IgD-negative memory B cell (primary cell): ENCODE measurements around the gene NRBP1. TPM values are rescaled to one million over a fixed set of nuclear protein-coding genes. Genes with fewer than 3 reads are reported as not detected.

Source experiments
- H3K27ac Mint-ChIP-seq, 3 donors: one replicate each; pipeline ENCODE4 v1.8.0; 2020 to 2022; ENCODE audit warnings: mild to moderate bottlenecking in 3 of 3, mixed read lengths in 3 of 3, moderate library complexity in 1 of 3
- H3K27me3 Mint-ChIP-seq: one replicate; pipeline ENCODE4 v1.8.0; 2021; ENCODE audit warnings: mixed read lengths
- H3K36me3 Mint-ChIP-seq: one replicate; pipeline ENCODE4 v1.8.0; 2020; ENCODE audit warnings: mild to moderate bottlenecking, mixed read lengths
- H3K4me1 Mint-ChIP-seq, 3 donors: one replicate each; pipeline ENCODE4 v1.8.0; 2020 to 2022; ENCODE audit warnings: mixed read lengths in 3 of 3, mild to moderate bottlenecking in 1 of 3
- H3K4me3 Mint-ChIP-seq, 4 donors: one replicate each; pipeline ENCODE4 v1.8.0; 2020 to 2022; ENCODE audit warnings: mild to moderate bottlenecking in 4 of 4, mixed read lengths in 4 of 4, moderate library complexity in 3 of 4
- H3K9me3 Mint-ChIP-seq, 3 donors: one replicate each; pipeline ENCODE4 v1.8.0; 2020 to 2021; ENCODE audit warnings: mixed read lengths in 3 of 3, mild to moderate bottlenecking in 1 of 3
- polyA plus RNA-seq: library from polyadenylated mRNA; unstranded; fragments of 300-500 nt; fragmentation: Illumina TruSeq; gene quantifications from one replicate; pipeline ENCODE4 v1.2.3, GENCODE V29; 2021

NRBP1 gene
- polyA plus RNA-seq, 1 donor from 2014 or later, result 69.2 TPM

GRCh38 chr2:27441958-27442919, 13.8 kb downstream of the NRBP1 start, which contains the start of gene KRTCAP3:
TSS of gene KRTCAP3 (plus strand) at chr2:27442381. CDS start at chr2:27442413, 32 bp downstream.
- H3K27me3 Mint-ChIP-seq, result no peaks in the 10 kb centered on the region
- peak within 1 kb of the TSS in 3 of 4 donors; percentile 33 to 79 (median 48) for H3K4me3 Mint-ChIP-seq
- peak within 1 kb of the TSS; percentile 38 to 93 (median 39) for H3K27ac Mint-ChIP-seq
- H3K4me1 Mint-ChIP-seq, result peaks cover 0 to 5% (median 2%) of the 10 kb centered on the region in 3 donors
- no peaks in the 10 kb centered on the region for H3K9me3 Mint-ChIP-seq
- peaks cover 3% of the 10 kb centered on the region for H3K36me3 Mint-ChIP-seq

GRCh38 chr2:27442920-27443282, 14.5 kb downstream of the NRBP1 start:
- Mint-ChIP-seq H3K4me3 (peak overlapping the region in 3 of 4 donors; percentile 33 to 55 (median 48)), H3K9me3 (no peaks in the 10 kb centered on the region), H3K27ac (peak overlapping the region in 2 of 3 donors; percentile 38 to 93), H3K27me3 (no peaks in the 10 kb centered on the region), H3K36me3 (peaks cover 3% of the 10 kb centered on the region), H3K4me1 (peaks cover 0 to 5% (median 2%) of the 10 kb centered on the region in 3 donors)

- peaks cover 3% of the 10 kb centered on the region for H3K36me3 Mint-ChIP-seq
- no peaks in the 10 kb centered on the region for H3K27me3 Mint-ChIP-seq
- peaks cover 0 to 5% (median 2%) of the 10 kb centered on the region in 3 donors for H3K4me1 Mint-ChIP-seq
- H3K4me3 Mint-ChIP-seq, result no peak overlapping the region
- no peak overlapping the region for H3K27ac Mint-ChIP-seq
- H3K9me3 Mint-ChIP-seq, result no peaks in the 10 kb centered on the region
These were observed 16.7 kb downstream of the NRBP1 start for GRCh38 chr2:27445155-27445554.

- H3K9me3 Mint-ChIP-seq, result no peaks in the 10 kb centered on the region
- peaks cover 3% of the 10 kb centered on the region for H3K36me3 Mint-ChIP-seq
- no peak overlapping the region for H3K27ac Mint-ChIP-seq
- peaks cover 0 to 5% (median 2%) of the 10 kb centered on the region in 3 donors for H3K4me1 Mint-ChIP-seq
- no peak overlapping the region for H3K4me3 Mint-ChIP-seq
- H3K27me3 Mint-ChIP-seq, result no peaks in the 10 kb centered on the region
These were observed 17.2 kb downstream of the NRBP1 start for GRCh38 chr2:27445615-27446014.

GRCh38 chr2:27446057-27446456, 17.6 kb downstream of the NRBP1 start:
- Mint-ChIP-seq H3K36me3 (peaks cover 4% of the 10 kb centered on the region), H3K4me1 (peaks cover 0 to 5% (median 2%) of the 10 kb centered on the region in 3 donors), H3K27me3 (no peaks in the 10 kb centered on the region), H3K4me3 (no peak overlapping the region), H3K9me3 (no peaks in the 10 kb centered on the region), H3K27ac (peak overlapping the region in 1 of 3 donors; percentile 35)

GRCh38 chr2:27448381-27448780, 19.9 kb downstream of the NRBP1 start:
- Mint-ChIP-seq H3K36me3 (peaks cover 4% of the 10 kb centered on the region), H3K4me3 (no peak overlapping the region), H3K4me1 (no peaks in the 10 kb centered on the region), H3K9me3 (no peaks in the 10 kb centered on the region), H3K27ac (no peak overlapping the region), H3K27me3 (no peaks in the 10 kb centered on the region)

GRCh38 chr2:27451095-27451494, 22.7 kb downstream of the NRBP1 start:
- peaks cover 0 to 2% (median 0%) of the 10 kb centered on the region in 3 donors for H3K4me1 Mint-ChIP-seq
- no peaks in the 10 kb centered on the region for H3K27me3 Mint-ChIP-seq
- no peak overlapping the region for H3K4me3 Mint-ChIP-seq
- H3K27ac Mint-ChIP-seq, result peak overlapping the region in 1 of 3 donors; percentile 8
- H3K9me3 Mint-ChIP-seq, result no peaks in the 10 kb centered on the region
- H3K36me3 Mint-ChIP-seq, result peaks cover 4% of the 10 kb centered on the region

- Mint-ChIP-seq H3K27me3 (no peaks in the 10 kb centered on the region), H3K27ac (no peak overlapping the region), H3K9me3 (no peaks in the 10 kb centered on the region), H3K4me1 (peaks cover 0 to 2% (median 0%) of the 10 kb centered on the region in 3 donors), H3K4me3 (no peak overlapping the region), H3K36me3 (peaks cover 12% of the 10 kb centered on the region)
These were observed 25.5 kb downstream of the NRBP1 start for GRCh38 chr2:27453968-27454367.

GRCh38 chr2:27461118-27461517, 32.7 kb downstream of the NRBP1 start:
- Mint-ChIP-seq H3K4me1 (no peaks in the 10 kb centered on the region), H3K9me3 (no peaks in the 10 kb centered on the region), H3K36me3 (peaks cover 15% of the 10 kb centered on the region), H3K27ac (no peak overlapping the region), H3K27me3 (no peaks in the 10 kb centered on the region), H3K4me3 (no peak overlapping the region)

- Mint-ChIP-seq H3K27me3 (no peaks in the 10 kb centered on the region), H3K9me3 (no peaks in the 10 kb centered on the region), H3K4me1 (no peaks in the 10 kb centered on the region), H3K27ac (no peak overlapping the region), H3K4me3 (no peak overlapping the region), H3K36me3 (peaks cover 4% of the 10 kb centered on the region)
These were observed 36.0 kb downstream of the NRBP1 start for GRCh38 chr2:27464443-27464842.

- Mint-ChIP-seq H3K27me3 (no peaks in the 10 kb centered on the region), H3K27ac (peak overlapping the region in 1 of 3 donors; percentile 34), H3K4me3 (no peak overlapping the region), H3K36me3 (peaks cover 8% of the 10 kb centered on the region), H3K9me3 (no peaks in the 10 kb centered on the region), H3K4me1 (no peaks in the 10 kb centered on the region)
These were observed 43.5 kb downstream of the NRBP1 start for GRCh38 chr2:27471961-27472360.

- Mint-ChIP-seq H3K27me3 (peaks cover 1% of the 10 kb centered on the region), H3K4me3 (no peak overlapping the region), H3K27ac (peak overlapping the region in 2 of 3 donors; percentile 33 to 61), H3K36me3 (peaks cover 9% of the 10 kb centered on the region), H3K9me3 (no peaks in the 10 kb centered on the region), H3K4me1 (peaks cover 9 to 23% (median 21%) of the 10 kb centered on the region in 3 donors)
These were observed 57.1 kb downstream of the NRBP1 start for GRCh38 chr2:27485496-27485895.

- peak overlapping the region; percentile 74 to 95 (median 90) for H3K4me3 Mint-ChIP-seq
- H3K27me3 Mint-ChIP-seq, result peaks cover 8% of the 10 kb centered on the region
- H3K9me3 Mint-ChIP-seq, result no peaks in the 10 kb centered on the region
- H3K27ac Mint-ChIP-seq, result peak overlapping the region; percentile 85 to 97 (median 97)
- H3K4me1 Mint-ChIP-seq, result peaks cover 9 to 23% (median 20%) of the 10 kb centered on the region in 3 donors
- H3K36me3 Mint-ChIP-seq, result peaks cover 3% of the 10 kb centered on the region
These were observed 60.7 kb downstream of the NRBP1 start for GRCh38 chr2:27489118-27489497.

GRCh38 chr2:27489498-27490397, 61.3 kb downstream of the NRBP1 start, which contains the start of gene IFT172:
TSS of gene IFT172 (minus strand) at chr2:27489743. CDS start at chr2:27489653, 90 bp downstream.
- Mint-ChIP-seq H3K27ac (peak within 1 kb of the TSS; percentile 85 to 97 (median 97)), H3K27me3 (peaks cover 13% of the 10 kb centered on the region), H3K9me3 (no peaks in the 10 kb centered on the region), H3K4me1 (peaks cover 9 to 23% (median 20%) of the 10 kb centered on the region in 3 donors), H3K36me3 (peaks cover 3% of the 10 kb centered on the region), H3K4me3 (peak within 1 kb of the TSS; percentile 74 to 95 (median 90))
